ENCODE data around the gene SLC25A39.

SLC25A39 gene

GRCh38 chr17:44311562-44312181, 13.0 kb downstream of the SLC25A39 start:
- Histone ChIP-seq H3K4me3 (ENCODE audit: low read depth, low read length) (no peak overlapping the region), H3K27ac (ENCODE audit: low read depth, low read length) (no peak overlapping the region), H3K27me3 (ENCODE audit: insufficient read depth, low read length) (peaks cover 39% of the 10 kb centered on the region), H2AFZ (ENCODE audit: low read length, unreplicated experiment) (no peak overlapping the region), H3K36me3 (ENCODE audit: insufficient read depth, low read length) (no peaks in the 10 kb centered on the region), H3K79me2 (ENCODE audit: control insufficient read depth, insufficient read depth, low read length, unreplicated experiment) (no peaks in the 10 kb centered on the region), H3K4me1 (ENCODE audit: control insufficient read depth, insufficient read depth, low read length, unreplicated experiment) (peaks cover 7% of the 10 kb centered on the region)

- H3K36me3 ChIP-seq (ENCODE audit: insufficient read depth, low read length), result no peaks in the 10 kb centered on the region
- H3K27me3 ChIP-seq (ENCODE audit: insufficient read depth, low read length), result peaks cover 37% of the 10 kb centered on the region
- H3K4me1 ChIP-seq (ENCODE audit: control insufficient read depth, insufficient read depth, low read length, unreplicated experiment), result peaks cover 7% of the 10 kb centered on the region
- H2AFZ ChIP-seq (ENCODE audit: low read length, unreplicated experiment), result no peak overlapping the region
- H3K4me3 ChIP-seq (ENCODE audit: low read depth, low read length), result no peak overlapping the region
- H3K79me2 ChIP-seq (ENCODE audit: control insufficient read depth, insufficient read depth, low read length, unreplicated experiment), result no peaks in the 10 kb centered on the region
- H3K27ac ChIP-seq (ENCODE audit: low read depth, low read length), result no peak overlapping the region
These were observed 13.8 kb downstream of the SLC25A39 start for GRCh38 chr17:44310609-44311376.

GRCh38 chr17:44310188-44310587, 14.4 kb downstream of the SLC25A39 start:
- H3K36me3 ChIP-seq (ENCODE audit: insufficient read depth, low read length), result no peaks in the 10 kb centered on the region
- no peaks in the 10 kb centered on the region for H3K79me2 ChIP-seq (ENCODE audit: control insufficient read depth, insufficient read depth, low read length, unreplicated experiment)
- H3K4me1 ChIP-seq (ENCODE audit: control insufficient read depth, insufficient read depth, low read length, unreplicated experiment), result peaks cover 7% of the 10 kb centered on the region
- no peak overlapping the region for H2AFZ ChIP-seq (ENCODE audit: low read length, unreplicated experiment)
- H3K4me3 ChIP-seq (ENCODE audit: low read depth, low read length), result no peak overlapping the region
- peaks cover 35% of the 10 kb centered on the region for H3K27me3 ChIP-seq (ENCODE audit: insufficient read depth, low read length)
- no peak overlapping the region for H3K27ac ChIP-seq (ENCODE audit: low read depth, low read length)

GRCh38 chr17:44309472-44309871, 15.2 kb downstream of the SLC25A39 start:
- no peak overlapping the region for H2AFZ ChIP-seq (ENCODE audit: low read length, unreplicated experiment)
- peaks cover 33% of the 10 kb centered on the region for H3K27me3 ChIP-seq (ENCODE audit: insufficient read depth, low read length)
- no peaks in the 10 kb centered on the region for H3K79me2 ChIP-seq (ENCODE audit: control insufficient read depth, insufficient read depth, low read length, unreplicated experiment)
- H3K27ac ChIP-seq (ENCODE audit: low read depth, low read length), result no peak overlapping the region
- H3K4me1 ChIP-seq (ENCODE audit: control insufficient read depth, insufficient read depth, low read length, unreplicated experiment), result peaks cover 4% of the 10 kb centered on the region
- H3K36me3 ChIP-seq (ENCODE audit: insufficient read depth, low read length), result no peaks in the 10 kb centered on the region
- no peak overlapping the region for H3K4me3 ChIP-seq (ENCODE audit: low read depth, low read length)

GRCh38 chr17:44308865-44309264, 15.8 kb downstream of the SLC25A39 start:
- peaks cover 4% of the 10 kb centered on the region for H3K4me1 ChIP-seq (ENCODE audit: control insufficient read depth, insufficient read depth, low read length, unreplicated experiment)
- H3K27ac ChIP-seq (ENCODE audit: low read depth, low read length), result no peak overlapping the region
- H3K79me2 ChIP-seq (ENCODE audit: control insufficient read depth, insufficient read depth, low read length, unreplicated experiment), result no peaks in the 10 kb centered on the region
- no peaks in the 10 kb centered on the region for H3K36me3 ChIP-seq (ENCODE audit: insufficient read depth, low read length)
- H3K27me3 ChIP-seq (ENCODE audit: insufficient read depth, low read length), result peaks cover 31% of the 10 kb centered on the region
- H2AFZ ChIP-seq (ENCODE audit: low read length, unreplicated experiment), result no peak overlapping the region
- peak overlapping the region; percentile 74 for H3K4me3 ChIP-seq (ENCODE audit: low read depth, low read length)

GRCh38 chr17:44308320-44308818, 16.3 kb downstream of the SLC25A39 start, which contains the start of gene RUNDC3A:
Gene RUNDC3A, plus strand, starts transcription at chr17:44308601. Its CDS starts 232 bp downstream, at chr17:44308833.
- Histone ChIP-seq H2AFZ (ENCODE audit: low read length, unreplicated experiment) (no peak within 1 kb of the TSS), H3K79me2 (ENCODE audit: control insufficient read depth, insufficient read depth, low read length, unreplicated experiment) (no peaks in the 10 kb centered on the region), H3K4me1 (ENCODE audit: control insufficient read depth, insufficient read depth, low read length, unreplicated experiment) (peaks cover 4% of the 10 kb centered on the region), H3K27ac (ENCODE audit: low read depth, low read length) (no peak within 1 kb of the TSS), H3K4me3 (ENCODE audit: low read depth, low read length) (peak within 1 kb of the TSS; percentile 74), H3K27me3 (ENCODE audit: insufficient read depth, low read length) (peaks cover 34% of the 10 kb centered on the region), H3K36me3 (ENCODE audit: insufficient read depth, low read length) (no peaks in the 10 kb centered on the region)

- H3K36me3 ChIP-seq (ENCODE audit: insufficient read depth, low read length), result no peaks in the 10 kb centered on the region
- no peaks in the 10 kb centered on the region for H3K79me2 ChIP-seq (ENCODE audit: control insufficient read depth, insufficient read depth, low read length, unreplicated experiment)
- H2AFZ ChIP-seq (ENCODE audit: low read length, unreplicated experiment), result no peak overlapping the region
- H3K27me3 ChIP-seq (ENCODE audit: insufficient read depth, low read length), result peaks cover 42% of the 10 kb centered on the region
- H3K4me3 ChIP-seq (ENCODE audit: low read depth, low read length), result peak overlapping the region; percentile 53
- no peak overlapping the region for H3K27ac ChIP-seq (ENCODE audit: low read depth, low read length)
- H3K4me1 ChIP-seq (ENCODE audit: control insufficient read depth, insufficient read depth, low read length, unreplicated experiment), result peaks cover 4% of the 10 kb centered on the region
These were observed 17.0 kb downstream of the SLC25A39 start for GRCh38 chr17:44307387-44308186.

- no peaks in the 10 kb centered on the region for H3K79me2 ChIP-seq (ENCODE audit: control insufficient read depth, insufficient read depth, low read length, unreplicated experiment)
- no peak overlapping the region for H3K4me3 ChIP-seq (ENCODE audit: low read depth, low read length)
- peaks cover 4% of the 10 kb centered on the region for H3K4me1 ChIP-seq (ENCODE audit: control insufficient read depth, insufficient read depth, low read length, unreplicated experiment)
- H2AFZ ChIP-seq (ENCODE audit: low read length, unreplicated experiment), result no peak overlapping the region
- no peak overlapping the region for H3K27ac ChIP-seq (ENCODE audit: low read depth, low read length)
- H3K27me3 ChIP-seq (ENCODE audit: insufficient read depth, low read length), result peaks cover 62% of the 10 kb centered on the region
- H3K36me3 ChIP-seq (ENCODE audit: insufficient read depth, low read length), result no peaks in the 10 kb centered on the region
These were observed 20.0 kb downstream of the SLC25A39 start for GRCh38 chr17:44304651-44305050.

- Histone ChIP-seq H3K27me3 (ENCODE audit: insufficient read depth, low read length) (peaks cover 38% of the 10 kb centered on the region), H3K4me1 (ENCODE audit: control insufficient read depth, insufficient read depth, low read length, unreplicated experiment) (no peaks in the 10 kb centered on the region), H3K4me3 (ENCODE audit: low read depth, low read length) (no peak overlapping the region), H2AFZ (ENCODE audit: low read length, unreplicated experiment) (no peak overlapping the region), H3K79me2 (ENCODE audit: control insufficient read depth, insufficient read depth, low read length, unreplicated experiment) (no peaks in the 10 kb centered on the region), H3K36me3 (ENCODE audit: insufficient read depth, low read length) (no peaks in the 10 kb centered on the region), H3K27ac (ENCODE audit: low read depth, low read length) (no peak overlapping the region)
These were observed 26.6 kb downstream of the SLC25A39 start for GRCh38 chr17:44297975-44298374.

- no peak overlapping the region for H3K27ac ChIP-seq (ENCODE audit: low read depth, low read length)
- no peak overlapping the region for H3K4me3 ChIP-seq (ENCODE audit: low read depth, low read length)
- no peak overlapping the region for H2AFZ ChIP-seq (ENCODE audit: low read length, unreplicated experiment)
- no peaks in the 10 kb centered on the region for H3K36me3 ChIP-seq (ENCODE audit: insufficient read depth, low read length)
- H3K27me3 ChIP-seq (ENCODE audit: insufficient read depth, low read length), result peaks cover 19% of the 10 kb centered on the region
- no peaks in the 10 kb centered on the region for H3K4me1 ChIP-seq (ENCODE audit: control insufficient read depth, insufficient read depth, low read length, unreplicated experiment)
- H3K79me2 ChIP-seq (ENCODE audit: control insufficient read depth, insufficient read depth, low read length, unreplicated experiment), result no peaks in the 10 kb centered on the region
These were observed 31.0 kb downstream of the SLC25A39 start for GRCh38 chr17:44293509-44294226.
